Measurements from ENCODE around the gene SCN5A. TPM values are rescaled to one million over a fixed set of nuclear protein-coding genes. Genes with fewer than 3 reads are reported as not detected.

The SCN5A gene
- total RNA-seq, 2 donors from 2014 or later, result 0.05 TPM; not detected in 1

DNA sequence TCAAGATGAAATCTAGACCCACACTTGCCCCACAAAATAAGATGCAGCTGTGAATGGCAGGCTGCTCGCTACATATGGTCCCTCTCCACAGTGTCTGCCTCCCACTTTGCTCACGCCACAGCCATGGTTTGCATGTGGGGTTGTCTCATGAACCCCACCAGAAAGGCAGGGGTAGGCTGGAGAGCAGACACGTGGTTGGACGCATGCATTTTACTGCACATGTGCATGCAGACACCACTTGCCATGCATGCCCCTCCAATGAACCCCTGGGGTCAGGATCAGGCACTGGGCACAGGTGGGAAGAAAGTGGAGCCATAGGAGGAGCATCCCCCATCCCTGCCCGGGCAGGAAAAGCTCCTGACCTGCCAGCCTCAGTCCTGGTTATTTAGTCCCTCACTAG lies 20.7 kb downstream of the SCN5A start:
- Mint-ChIP-seq H3K4me1 (peaks cover 5% of the 10 kb centered on the region), H3K4me3 (no peak overlapping the region), H3K27ac (no peak overlapping the region), H3K27me3 (peaks cover 21% of the 10 kb centered on the region), H3K36me3 (ENCODE audit: low read depth) (no peaks in the 10 kb centered on the region)
- no peak for DNase-seq
- ATAC-seq, result no peak
- H3K9me3 ChIP-seq (ENCODE audit: control insufficient read depth, low read length, poor library complexity, severe bottlenecking), result no peaks in the 10 kb centered on the region

DNA sequence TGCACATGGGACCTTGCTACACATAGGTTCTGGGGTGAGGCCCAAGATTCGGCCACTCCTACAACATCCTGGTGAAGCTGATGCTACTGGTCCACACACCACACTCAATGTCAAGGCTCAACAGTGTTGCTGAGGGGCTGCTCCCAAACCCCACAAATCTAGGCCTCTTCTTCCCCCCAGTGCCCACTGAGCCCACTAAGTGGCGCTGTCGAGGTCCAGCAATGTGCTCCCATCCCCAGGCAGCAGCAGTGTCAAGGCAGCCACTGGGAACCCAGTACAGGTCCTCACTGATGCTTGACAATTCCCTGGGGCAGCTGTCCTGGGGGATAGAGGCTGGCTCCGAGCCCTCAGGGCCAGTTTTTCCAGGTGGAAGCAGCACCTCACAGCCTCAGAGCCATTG lies 21.5 kb downstream of the SCN5A start:
- ATAC-seq, result peak; percentile 37
- H3K4me3 Mint-ChIP-seq, result no peak overlapping the region
- no peaks in the 10 kb centered on the region for H3K9me3 ChIP-seq (ENCODE audit: control insufficient read depth, low read length, poor library complexity, severe bottlenecking)
- no peaks in the 10 kb centered on the region for H3K36me3 Mint-ChIP-seq (ENCODE audit: low read depth)
- no peak overlapping the region for H3K27ac Mint-ChIP-seq
- DNase-seq, result no peak
- H3K27me3 Mint-ChIP-seq, result peaks cover 19% of the 10 kb centered on the region
- peaks cover 4% of the 10 kb centered on the region for H3K4me1 Mint-ChIP-seq

DNA sequence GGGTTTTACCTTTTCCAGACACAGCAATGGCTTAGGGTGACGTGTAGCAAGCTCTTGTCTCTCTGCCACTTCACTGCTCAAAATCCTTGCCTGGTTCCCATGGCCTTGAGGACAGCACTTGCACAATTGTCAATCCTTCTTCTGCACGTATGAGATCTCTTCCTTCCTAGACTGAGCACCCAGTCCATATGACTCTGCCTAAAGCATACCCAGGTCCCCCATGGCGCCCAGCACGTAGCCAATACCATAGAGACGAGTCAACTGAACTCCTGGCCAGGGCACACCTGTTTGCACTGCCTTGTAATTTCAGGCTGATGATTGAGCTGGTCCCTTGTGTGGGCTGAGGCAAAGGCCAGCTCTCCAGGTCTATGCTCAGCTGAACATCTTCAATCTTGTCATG lies 23.3 kb downstream of the SCN5A start:
- DNase-seq (no peak), ATAC-seq (no peak)
- Mint-ChIP-seq H3K4me3 (no peak overlapping the region), H3K36me3 (ENCODE audit: low read depth) (no peaks in the 10 kb centered on the region), H3K4me1 (peaks cover 2% of the 10 kb centered on the region), H3K27me3 (peaks cover 8% of the 10 kb centered on the region), H3K27ac (no peak overlapping the region)
- no peaks in the 10 kb centered on the region for H3K9me3 ChIP-seq (ENCODE audit: control insufficient read depth, low read length, poor library complexity, severe bottlenecking)

DNA sequence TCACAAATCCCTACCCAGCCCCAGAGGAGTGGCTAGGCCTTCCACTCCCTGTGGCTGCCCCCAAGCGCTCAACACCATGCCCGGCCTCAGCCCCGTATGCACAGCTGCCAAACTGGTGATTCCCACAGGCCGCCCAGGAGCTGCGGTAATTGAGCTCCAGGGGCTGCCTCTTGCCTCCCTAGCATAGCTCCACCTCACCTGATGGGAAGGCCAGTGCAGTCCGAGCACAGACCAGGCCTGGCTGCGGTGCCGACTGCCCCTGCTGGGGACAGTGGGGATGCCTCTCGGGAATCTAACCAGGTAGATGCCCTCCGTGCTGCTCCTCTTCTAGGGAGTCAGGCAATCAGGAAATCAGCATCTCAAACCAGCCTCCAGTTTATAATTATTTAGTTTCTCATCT lies 25.9 kb downstream of the SCN5A start:
- H3K36me3 Mint-ChIP-seq (ENCODE audit: low read depth), result no peaks in the 10 kb centered on the region
- DNase-seq (no peak), ATAC-seq (no peak)
- no peaks in the 10 kb centered on the region for H3K4me1 Mint-ChIP-seq
- no peak overlapping the region for H3K27ac Mint-ChIP-seq
- H3K4me3 Mint-ChIP-seq, result no peak overlapping the region
- H3K27me3 Mint-ChIP-seq, result peaks cover 15% of the 10 kb centered on the region
- H3K9me3 ChIP-seq (ENCODE audit: control insufficient read depth, low read length, poor library complexity, severe bottlenecking), result no peaks in the 10 kb centered on the region

DNA sequence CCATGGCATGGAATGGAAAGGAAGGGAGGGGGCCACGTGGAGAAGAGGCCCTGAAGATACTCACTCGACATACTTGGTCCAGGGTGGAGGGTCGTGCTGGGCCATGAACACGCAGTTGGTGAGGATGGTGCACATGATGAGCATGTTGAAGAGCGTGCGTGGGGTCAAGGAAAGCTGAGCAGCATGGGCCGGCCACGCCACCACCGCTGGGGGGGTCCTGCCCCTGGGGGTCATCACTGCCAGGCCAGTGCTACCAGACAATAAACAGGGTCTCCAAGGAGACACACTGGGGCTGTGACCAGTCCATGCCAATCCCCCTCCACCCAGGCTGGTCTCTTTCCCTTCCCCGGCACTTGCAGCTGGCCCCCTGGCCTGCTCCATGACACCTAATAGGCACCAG lies 27.2 kb downstream of the SCN5A start:
- Mint-ChIP-seq H3K27me3 (peaks cover 24% of the 10 kb centered on the region), H3K4me1 (peaks cover 3% of the 10 kb centered on the region), H3K36me3 (ENCODE audit: low read depth) (no peaks in the 10 kb centered on the region), H3K4me3 (no peak overlapping the region), H3K27ac (no peak overlapping the region)
- no peaks in the 10 kb centered on the region for H3K9me3 ChIP-seq (ENCODE audit: control insufficient read depth, low read length, poor library complexity, severe bottlenecking)
- DNase-seq (no peak), ATAC-seq (no peak)

DNA sequence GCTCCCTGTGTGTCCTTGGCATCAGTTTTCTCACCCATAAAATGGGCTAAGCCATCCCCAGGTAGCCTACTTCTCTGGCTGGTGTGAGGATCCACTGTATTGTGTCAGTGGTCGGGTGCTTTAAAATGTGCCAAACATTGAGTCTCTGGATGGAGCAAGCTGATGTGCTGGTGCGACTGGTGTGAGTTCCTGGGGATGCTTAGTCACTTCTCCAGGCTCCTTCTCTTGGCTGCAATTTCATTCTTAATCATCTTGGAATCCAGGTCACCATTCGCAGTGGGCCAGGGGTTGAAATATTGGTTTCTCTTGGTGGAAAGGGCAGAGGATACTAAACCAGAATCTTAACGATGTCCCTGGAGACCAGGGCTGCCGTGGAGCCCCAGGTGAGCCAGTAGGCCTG lies 29.3 kb downstream of the SCN5A start:
- Mint-ChIP-seq H3K27ac (no peak overlapping the region), H3K4me3 (no peak overlapping the region), H3K27me3 (peaks cover 34% of the 10 kb centered on the region), H3K36me3 (ENCODE audit: low read depth) (no peaks in the 10 kb centered on the region), H3K4me1 (peaks cover 3% of the 10 kb centered on the region)
- ATAC-seq, result no peak
- DNase-seq, result no peak
- H3K9me3 ChIP-seq (ENCODE audit: control insufficient read depth, low read length, poor library complexity, severe bottlenecking), result no peaks in the 10 kb centered on the region

DNA sequence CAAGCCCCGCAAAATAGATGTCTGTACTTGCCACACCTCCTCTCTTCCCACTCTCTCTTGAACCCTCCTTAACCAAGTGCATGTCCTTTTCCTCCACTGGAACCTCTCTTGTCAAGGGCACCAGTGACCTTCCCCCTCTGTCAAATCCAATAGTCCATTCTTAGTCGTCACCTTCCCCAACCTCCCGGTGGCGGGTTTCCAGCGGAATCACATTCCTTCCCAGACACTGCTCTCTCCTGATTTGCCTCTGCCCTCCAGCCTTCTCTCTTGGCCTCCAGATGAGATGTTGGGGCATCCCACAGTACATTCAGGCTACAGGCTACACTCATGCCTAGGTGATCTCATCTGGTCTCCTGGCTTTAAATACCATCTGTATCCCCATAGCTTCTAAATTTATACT lies 31.1 kb downstream of the SCN5A start:
- no peaks in the 10 kb centered on the region for H3K9me3 ChIP-seq (ENCODE audit: control insufficient read depth, low read length, poor library complexity, severe bottlenecking)
- Mint-ChIP-seq H3K27ac (no peak overlapping the region), H3K36me3 (ENCODE audit: low read depth) (no peaks in the 10 kb centered on the region), H3K27me3 (peaks cover 34% of the 10 kb centered on the region), H3K4me3 (no peak overlapping the region), H3K4me1 (peaks cover 3% of the 10 kb centered on the region)
- DNase-seq, result no peak
- no peak for ATAC-seq

DNA sequence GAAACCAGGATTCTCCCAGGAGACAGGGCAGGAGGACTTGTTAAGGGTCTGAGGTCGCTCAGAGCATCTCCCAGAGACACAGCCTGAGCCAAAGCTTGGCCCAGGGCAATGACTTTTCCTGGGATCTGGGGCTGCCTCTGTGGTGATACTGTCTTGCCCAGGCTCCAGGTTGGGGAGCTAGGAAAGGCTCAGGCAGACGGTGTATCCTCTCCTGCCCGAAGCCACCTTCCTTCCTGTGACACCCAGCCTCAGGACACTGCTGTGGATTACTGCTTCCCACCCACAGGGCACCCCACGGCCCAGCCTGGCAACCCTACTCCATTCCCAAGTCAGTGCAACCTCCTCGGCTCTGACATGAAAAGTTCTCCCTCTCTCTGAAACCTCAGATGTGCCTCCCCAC lies 31.9 kb downstream of the SCN5A start:
- Mint-ChIP-seq H3K4me3 (no peak overlapping the region), H3K4me1 (peaks cover 3% of the 10 kb centered on the region), H3K27ac (no peak overlapping the region), H3K36me3 (ENCODE audit: low read depth) (no peaks in the 10 kb centered on the region), H3K27me3 (peaks cover 34% of the 10 kb centered on the region)
- no peak for ATAC-seq
- H3K9me3 ChIP-seq (ENCODE audit: control insufficient read depth, low read length, poor library complexity, severe bottlenecking), result no peaks in the 10 kb centered on the region
- DNase-seq, result no peak

DNA sequence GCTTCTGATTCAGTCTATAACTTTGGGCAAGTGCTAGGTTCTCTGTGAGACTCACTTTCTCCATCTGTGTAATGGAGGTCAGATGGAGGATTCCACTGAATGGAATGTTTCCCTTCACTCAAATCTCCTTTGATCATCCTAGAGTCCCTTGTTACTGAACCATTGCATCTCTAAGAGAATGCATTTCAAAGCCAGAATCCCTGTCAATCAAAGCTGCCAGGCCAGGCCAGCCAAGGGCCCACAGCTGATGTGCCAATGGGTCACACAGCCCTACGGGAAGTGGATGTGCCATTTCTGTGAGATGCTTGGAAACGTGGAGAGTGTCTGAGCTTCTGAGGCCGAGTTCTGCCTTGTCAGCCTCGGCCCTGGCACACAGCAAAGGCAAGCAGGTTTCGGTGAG lies 32.4 kb downstream of the SCN5A start:
- Mint-ChIP-seq H3K4me3 (no peak overlapping the region), H3K27ac (no peak overlapping the region), H3K4me1 (peaks cover 3% of the 10 kb centered on the region), H3K36me3 (ENCODE audit: low read depth) (no peaks in the 10 kb centered on the region), H3K27me3 (peaks cover 34% of the 10 kb centered on the region)
- no peaks in the 10 kb centered on the region for H3K9me3 ChIP-seq (ENCODE audit: control insufficient read depth, low read length, poor library complexity, severe bottlenecking)
- DNase-seq (no peak), ATAC-seq (no peak)

DNA sequence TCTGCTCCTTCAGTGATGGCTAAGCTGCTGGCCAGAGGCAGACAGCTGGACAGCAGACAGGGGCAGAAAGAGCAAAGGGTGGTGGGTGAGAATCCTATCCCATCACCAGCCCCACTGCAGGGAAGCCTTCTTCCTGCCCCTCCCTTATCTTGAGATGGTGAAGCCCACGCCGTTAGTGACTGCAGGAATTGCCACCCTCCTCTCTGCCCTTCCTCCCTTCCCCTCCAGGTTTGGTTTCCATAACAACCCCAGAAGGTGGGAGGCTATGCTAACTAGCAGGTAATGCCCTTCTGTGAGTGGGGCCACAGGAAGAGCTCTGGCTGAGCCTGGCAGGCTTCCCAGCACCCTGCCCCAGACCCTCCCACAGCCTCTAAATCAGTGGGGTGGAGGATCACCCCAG lies 32.8 kb downstream of the SCN5A start:
- ATAC-seq (no peak), DNase-seq (no peak)
- Mint-ChIP-seq H3K36me3 (ENCODE audit: low read depth) (no peaks in the 10 kb centered on the region), H3K4me1 (peaks cover 3% of the 10 kb centered on the region), H3K27me3 (peaks cover 34% of the 10 kb centered on the region), H3K27ac (no peak overlapping the region), H3K4me3 (no peak overlapping the region)
- H3K9me3 ChIP-seq (ENCODE audit: control insufficient read depth, low read length, poor library complexity, severe bottlenecking), result no peaks in the 10 kb centered on the region

DNA sequence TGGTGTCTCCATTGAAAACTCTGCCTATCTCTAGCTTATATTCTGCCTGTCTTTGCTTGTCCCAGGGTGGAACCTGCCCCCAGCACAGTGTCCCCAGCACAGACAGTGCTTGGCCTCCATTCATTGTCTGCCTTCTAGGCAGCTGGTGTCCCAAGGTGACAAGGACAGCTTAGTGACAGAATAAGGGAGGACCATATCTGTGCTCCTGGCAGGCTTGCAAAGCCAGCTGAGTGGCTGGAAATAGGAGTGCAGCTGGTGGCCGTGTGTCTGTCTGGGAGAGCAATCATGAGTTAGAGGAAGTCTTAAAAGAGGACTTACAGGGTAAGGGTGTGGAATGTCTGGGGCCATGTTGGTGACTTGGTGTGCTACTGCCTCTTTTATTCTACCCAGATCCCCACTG lies 33.4 kb downstream of the SCN5A start:
- H3K4me3 Mint-ChIP-seq, result no peak overlapping the region
- peaks cover 29% of the 10 kb centered on the region for H3K27me3 Mint-ChIP-seq
- H3K4me1 Mint-ChIP-seq, result peaks cover 3% of the 10 kb centered on the region
- ATAC-seq (no peak), DNase-seq (no peak)
- no peaks in the 10 kb centered on the region for H3K36me3 Mint-ChIP-seq (ENCODE audit: low read depth)
- H3K9me3 ChIP-seq (ENCODE audit: control insufficient read depth, low read length, poor library complexity, severe bottlenecking), result no peaks in the 10 kb centered on the region
- H3K27ac Mint-ChIP-seq, result no peak overlapping the region

DNA sequence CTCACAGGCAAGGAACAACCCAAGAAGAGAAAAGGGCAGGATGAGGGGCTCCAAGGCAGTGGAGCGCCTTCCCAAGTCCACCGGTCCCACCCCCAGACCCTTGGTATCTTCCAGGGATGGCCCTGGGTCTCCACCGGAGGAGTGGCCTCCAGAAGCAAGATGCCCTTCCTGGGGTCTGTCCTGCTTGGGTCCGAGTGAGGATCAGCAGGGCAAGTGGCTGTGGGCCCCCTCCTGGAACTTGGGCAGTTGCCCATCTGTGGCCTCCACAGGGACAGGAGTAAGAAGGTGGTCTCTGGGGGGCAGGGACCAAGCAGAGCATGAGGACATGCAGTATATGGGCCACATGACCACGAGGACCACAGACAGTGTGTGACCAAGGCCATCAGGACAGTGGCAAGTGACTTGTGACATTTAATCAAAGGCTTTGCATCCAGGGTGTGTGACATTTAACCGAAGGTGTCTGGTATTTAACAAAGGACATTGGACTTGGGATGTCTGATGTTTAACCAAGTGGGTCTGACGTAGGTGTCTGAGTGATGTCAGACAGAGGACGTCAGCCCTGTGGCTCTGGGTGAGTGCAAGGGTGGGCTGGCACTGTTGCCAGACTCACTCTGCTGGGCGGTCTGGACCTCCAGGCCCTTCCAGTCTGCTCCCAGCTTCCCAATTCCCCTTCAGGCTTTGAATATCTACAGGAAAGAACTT lies 34.7 kb downstream of the SCN5A start:
- no peaks in the 10 kb centered on the region for H3K36me3 Mint-ChIP-seq (ENCODE audit: low read depth)
- H3K4me3 Mint-ChIP-seq, result no peak overlapping the region
- peaks cover 3% of the 10 kb centered on the region for H3K4me1 Mint-ChIP-seq
- no peaks in the 10 kb centered on the region for H3K9me3 ChIP-seq (ENCODE audit: control insufficient read depth, low read length, poor library complexity, severe bottlenecking)
- ATAC-seq (no peak), DNase-seq (no peak)
- peaks cover 34% of the 10 kb centered on the region for H3K27me3 Mint-ChIP-seq
- no peak overlapping the region for H3K27ac Mint-ChIP-seq

DNA sequence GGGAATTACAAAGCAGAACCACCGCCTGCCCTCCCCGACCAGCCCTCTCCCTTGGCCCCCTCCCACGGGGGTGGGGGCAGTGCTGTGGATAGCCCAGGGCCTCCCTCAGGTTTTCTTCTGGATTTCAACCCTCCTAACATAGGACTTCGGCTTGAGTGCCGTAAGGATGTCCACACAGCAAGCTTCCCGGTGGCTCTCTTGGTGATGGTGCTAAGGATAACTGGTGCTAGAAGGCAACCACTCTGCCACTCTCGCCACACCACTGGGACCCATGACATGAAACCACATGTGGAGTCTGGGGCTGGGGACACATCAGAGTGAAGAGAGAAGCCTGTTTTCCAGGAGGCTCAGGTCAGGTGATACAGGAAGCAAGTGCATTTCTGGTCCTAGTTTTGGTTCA lies 35.4 kb downstream of the SCN5A start:
- H3K27me3 Mint-ChIP-seq, result peaks cover 35% of the 10 kb centered on the region
- no peaks in the 10 kb centered on the region for H3K9me3 ChIP-seq (ENCODE audit: control insufficient read depth, low read length, poor library complexity, severe bottlenecking)
- DNase-seq (no peak), ATAC-seq (no peak)
- no peak overlapping the region for H3K27ac Mint-ChIP-seq
- H3K4me1 Mint-ChIP-seq, result peaks cover 3% of the 10 kb centered on the region
- H3K36me3 Mint-ChIP-seq (ENCODE audit: low read depth), result no peaks in the 10 kb centered on the region
- H3K4me3 Mint-ChIP-seq, result no peak overlapping the region

DNA sequence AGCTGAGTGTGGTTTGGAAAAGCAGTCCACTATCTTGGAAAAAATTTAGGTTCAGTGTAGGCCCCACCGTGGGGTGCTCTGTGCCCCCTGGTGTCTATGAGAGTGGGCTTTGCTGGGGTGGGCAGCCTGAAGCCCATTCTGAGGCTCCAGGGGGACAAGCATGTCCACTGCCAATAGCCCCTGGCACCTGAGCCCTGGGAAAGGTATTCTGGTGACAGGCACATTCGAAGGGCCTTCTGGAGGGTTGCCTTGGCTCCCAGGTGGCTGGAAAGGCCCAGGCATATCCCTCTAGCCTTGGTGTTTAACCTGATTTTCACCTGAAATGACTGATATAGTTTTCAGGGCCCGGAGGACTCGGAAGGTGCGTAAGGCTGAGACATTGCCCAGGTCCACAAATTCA lies 36.1 kb downstream of the SCN5A start:
- Mint-ChIP-seq H3K36me3 (ENCODE audit: low read depth) (no peaks in the 10 kb centered on the region), H3K27ac (no peak overlapping the region), H3K27me3 (peaks cover 34% of the 10 kb centered on the region), H3K4me1 (peaks cover 3% of the 10 kb centered on the region), H3K4me3 (no peak overlapping the region)
- DNase-seq (no peak), ATAC-seq (no peak)
- H3K9me3 ChIP-seq (ENCODE audit: control insufficient read depth, low read length, poor library complexity, severe bottlenecking), result no peaks in the 10 kb centered on the region
